OCI-LY1 (cell line): ENCODE results near the gene ZBTB17.
A peak's percentile ranks its signal among the peaks of the same experiment; 100 is the strongest.

Experiments
- H2AFZ ChIP-seq: fragments of 200-600 bp; sonication (generic), shearing (Covaris generic); 2 replicates; pipeline ENCODE4 v1.6.0; 2014; ENCODE audit warnings: antibody characterized with exemption, mild to moderate bottlenecking, low read length
- H3F3A ChIP-seq: fragments of 200-600 bp; sonication (generic), shearing (Covaris generic); 2 replicates; pipeline ENCODE4 v1.6.0; 2014; ENCODE audit warnings: mild to moderate bottlenecking, antibody characterized with exemption, low read length, moderate library complexity; ENCODE audit not compliant: insufficient read depth
- H3K27ac ChIP-seq: fragments of 200-600 bp; sonication (generic); 2 replicates; pipeline ENCODE4 v1.5.1; 2014; ENCODE audit warnings: low read length, mixed run types, mild to moderate bottlenecking, low read depth; ENCODE audit not compliant: poor library complexity, severe bottlenecking
- H3K27me3 ChIP-seq: fragments of 200-600 bp; sonication (generic); 2 replicates; pipeline ENCODE4 v1.6.0; 2014; ENCODE audit warnings: antibody characterized with exemption, mild to moderate bottlenecking, low read length, moderate library complexity; ENCODE audit not compliant: insufficient read depth
- H3K36me3 ChIP-seq: fragments of 200-600 bp; sonication (generic); 2 replicates; pipeline ENCODE4 v1.6.1; 2014; ENCODE audit warnings: mild to moderate bottlenecking, antibody characterized with exemption, low read length, moderate library complexity, mixed read lengths; ENCODE audit not compliant: insufficient read depth
- H3K4me1 ChIP-seq: fragments of 200-600 bp; sonication (generic); 2 replicates; pipeline ENCODE4 v1.5.1; 2014; ENCODE audit warnings: mild to moderate bottlenecking, low read length, moderate library complexity; ENCODE audit not compliant: insufficient read depth, severe bottlenecking
- H3K4me2 ChIP-seq: fragments of 200-600 bp; sonication (generic), shearing (Covaris generic); 2 replicates; pipeline ENCODE4 v1.6.1; 2014; ENCODE audit warnings: low read length
- H3K4me3 ChIP-seq: fragments of 200-600 bp; sonication (generic); 2 replicates; pipeline ENCODE4 v1.5.1; 2014; ENCODE audit warnings: low read length, low read depth, mild to moderate bottlenecking, mixed read lengths; ENCODE audit not compliant: poor library complexity, severe bottlenecking
- H3K79me2 ChIP-seq: fragments of 200-600 bp; shearing (Covaris generic); 2 replicates; pipeline ENCODE4 v1.6.1; 2016; ENCODE audit warnings: mixed run types, low read length, mixed read lengths; ENCODE audit not compliant: insufficient read depth
- H3K9ac ChIP-seq: fragments of 200-600 bp; sonication (generic), shearing (Covaris generic); 2 replicates; pipeline ENCODE4 v1.6.1; 2014; ENCODE audit warnings: mild to moderate bottlenecking, low read length, mixed read lengths
- H3K9me2 ChIP-seq: fragments of 200-600 bp; sonication (generic), shearing (Covaris generic); 2 replicates; pipeline ENCODE4 v1.6.1; 2014; ENCODE audit warnings: low read depth, mild to moderate bottlenecking, low read length, mixed read lengths
- H3K9me3 ChIP-seq: fragments of 200-600 bp; shearing (Covaris generic); 2 replicates; pipeline ENCODE4 v1.6.1; 2014; ENCODE audit warnings: low read length, mixed read lengths
- H4K20me1 ChIP-seq: fragments of 200-600 bp; sonication (generic), shearing (Covaris generic); 2 replicates; pipeline ENCODE4 v1.6.0; 2016; ENCODE audit warnings: mild to moderate bottlenecking, low read length; ENCODE audit not compliant: insufficient read depth
- EZH2 ChIP-seq: fragments of 200-600 bp; sonication (generic), shearing (Covaris generic); IDR thresholded peaks from 2 replicates; pipeline ENCODE4 v1.8.0; 2017; ENCODE audit warnings: borderline replicate concordance, mixed run types, mild to moderate bottlenecking, antibody characterized with exemption, low read length, moderate library complexity, mixed read lengths
- TF ChIP-seq, protein P1 (sequence below): fragments of 200-600 bp; sonication (generic), shearing (Covaris generic); IDR thresholded peaks from 2 replicates; pipeline ENCODE4 v1.5.1; 2017; ENCODE audit warnings: mild to moderate bottlenecking, antibody characterized with exemption, low read length, moderate library complexity, mixed read lengths

Gene ZBTB17

GRCh38 chr1:15947382-15948090 lies 28.4 kb downstream of the ZBTB17 start:
- H4K20me1 ChIP-seq: no peaks in the 10 kb centered on the region
- H3K36me3 ChIP-seq: peaks cover 64% of the 10 kb centered on the region
- no peak overlapping the region for H2AFZ ChIP-seq
- H3K4me3 ChIP-seq: no peak overlapping the region
- no peaks in the 10 kb centered on the region for H3K79me2 ChIP-seq
- no peak overlapping the region; the same call in 1 of the 2 replicates for H3K9ac ChIP-seq
- H3K9me2 ChIP-seq: no peaks in the 10 kb centered on the region
- H3K4me1 ChIP-seq: peaks cover 44% of the 10 kb centered on the region
- H3K4me2 ChIP-seq: no peak overlapping the region; the same call in 1 of the 2 replicates
- no peaks in the 10 kb centered on the region for H3K27me3 ChIP-seq
- no peaks in the 10 kb centered on the region for H3K9me3 ChIP-seq
- H3K27ac ChIP-seq: peak overlapping the region; percentile 90
- TF ChIP-seq, protein P1, sequence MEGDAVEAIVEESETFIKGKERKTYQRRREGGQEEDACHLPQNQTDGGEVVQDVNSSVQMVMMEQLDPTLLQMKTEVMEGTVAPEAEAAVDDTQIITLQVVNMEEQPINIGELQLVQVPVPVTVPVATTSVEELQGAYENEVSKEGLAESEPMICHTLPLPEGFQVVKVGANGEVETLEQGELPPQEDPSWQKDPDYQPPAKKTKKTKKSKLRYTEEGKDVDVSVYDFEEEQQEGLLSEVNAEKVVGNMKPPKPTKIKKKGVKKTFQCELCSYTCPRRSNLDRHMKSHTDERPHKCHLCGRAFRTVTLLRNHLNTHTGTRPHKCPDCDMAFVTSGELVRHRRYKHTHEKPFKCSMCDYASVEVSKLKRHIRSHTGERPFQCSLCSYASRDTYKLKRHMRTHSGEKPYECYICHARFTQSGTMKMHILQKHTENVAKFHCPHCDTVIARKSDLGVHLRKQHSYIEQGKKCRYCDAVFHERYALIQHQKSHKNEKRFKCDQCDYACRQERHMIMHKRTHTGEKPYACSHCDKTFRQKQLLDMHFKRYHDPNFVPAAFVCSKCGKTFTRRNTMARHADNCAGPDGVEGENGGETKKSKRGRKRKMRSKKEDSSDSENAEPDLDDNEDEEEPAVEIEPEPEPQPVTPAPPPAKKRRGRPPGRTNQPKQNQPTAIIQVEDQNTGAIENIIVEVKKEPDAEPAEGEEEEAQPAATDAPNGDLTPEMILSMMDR: no peak
- no peak for TF ChIP-seq EZH2
- no peaks in the 10 kb centered on the region for H3F3A ChIP-seq

DNA sequence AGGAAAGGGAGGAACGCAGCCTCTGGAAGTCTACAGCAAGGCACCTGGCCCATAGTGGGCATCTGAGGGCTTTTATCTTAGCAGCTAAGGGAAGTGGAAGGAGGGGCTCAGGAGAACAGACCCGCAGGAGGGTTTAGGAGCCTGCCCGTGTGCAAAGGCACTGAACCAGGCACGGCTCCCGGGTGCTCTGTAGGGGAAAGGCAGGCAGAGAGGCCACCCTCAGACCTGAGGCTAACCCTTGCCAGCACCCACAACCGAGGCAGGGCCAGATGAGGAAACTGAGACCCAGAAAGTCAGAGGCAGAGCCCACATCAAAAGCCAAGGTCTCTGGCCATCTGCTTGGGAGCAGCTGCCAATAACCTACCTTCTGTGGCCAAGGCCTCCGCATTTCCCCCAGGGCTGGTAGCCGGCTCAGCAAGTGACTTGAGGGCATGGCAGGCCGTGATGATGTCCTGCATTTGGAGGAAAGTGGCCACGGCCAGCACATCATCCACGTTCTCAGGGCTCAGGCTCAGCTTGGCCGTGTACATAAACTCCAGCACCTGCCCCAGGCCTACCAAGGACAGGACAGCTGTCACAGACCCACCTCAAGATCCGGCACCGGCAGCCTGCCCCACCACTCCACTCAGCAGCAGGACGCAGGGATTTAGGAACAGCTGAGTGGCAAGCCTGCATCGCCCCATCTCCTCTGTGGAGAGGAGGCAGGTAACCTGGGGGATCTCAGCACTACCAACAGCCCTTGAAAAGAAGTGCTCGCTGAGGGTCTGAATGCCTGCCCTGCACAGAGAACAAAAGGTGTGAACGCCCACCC lies 29.1 kb downstream of the ZBTB17 start:
- Histone ChIP-seq H3K36me3 (peaks cover 72% of the 10 kb centered on the region), H3K27me3 (no peaks in the 10 kb centered on the region), H3F3A (no peaks in the 10 kb centered on the region), H3K79me2 (no peaks in the 10 kb centered on the region), H4K20me1 (no peaks in the 10 kb centered on the region), H3K9me2 (no peaks in the 10 kb centered on the region), H3K9ac (no peak overlapping the region), H2AFZ (no peak overlapping the region), H3K9me3 (no peaks in the 10 kb centered on the region), H3K4me3 (no peak overlapping the region), H3K27ac (no peak overlapping the region), H3K4me2 (no peak overlapping the region), H3K4me1 (peaks cover 43% of the 10 kb centered on the region)
- TF ChIP-seq, protein P1: no peak
- no peak for TF ChIP-seq EZH2

DNA sequence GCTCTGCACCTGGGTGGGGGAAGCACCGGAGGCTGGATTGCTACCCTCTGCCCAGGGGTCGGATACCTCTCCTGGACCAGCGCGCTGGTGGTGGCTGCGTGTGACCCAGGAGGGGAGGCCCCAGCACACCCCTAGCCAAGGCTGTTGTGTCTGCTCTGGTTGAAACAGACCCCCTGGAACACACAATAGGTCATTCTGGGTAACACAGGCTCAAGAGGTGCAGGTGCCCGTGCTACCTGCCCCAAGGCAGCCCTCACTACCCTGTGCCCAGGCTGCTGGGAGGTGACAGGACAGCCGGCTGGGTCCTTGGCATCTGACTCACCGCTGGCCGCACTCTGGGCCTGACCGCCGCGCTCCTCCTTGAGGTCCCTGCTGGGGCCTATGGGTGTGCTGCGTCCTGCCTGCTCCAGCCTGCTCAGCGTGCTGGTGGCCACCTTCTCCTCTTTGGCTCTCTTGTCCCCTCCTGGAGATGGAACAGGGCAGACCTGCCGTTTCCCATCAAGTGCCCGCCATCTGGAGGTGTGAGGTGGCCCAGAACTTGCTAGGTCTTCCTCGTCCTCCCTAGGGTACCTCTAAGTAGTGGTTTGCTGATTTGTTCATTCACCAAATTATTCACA lies 30.0 kb downstream of the ZBTB17 start:
- TF ChIP-seq, protein P1: no peak
- TF ChIP-seq EZH2: no peak
- Histone ChIP-seq H3K9ac (no peak overlapping the region), H2AFZ (no peak overlapping the region), H3K4me1 (peaks cover 35% of the 10 kb centered on the region), H3K27me3 (no peaks in the 10 kb centered on the region), H3K27ac (no peak overlapping the region), H3F3A (no peaks in the 10 kb centered on the region), H3K9me3 (no peaks in the 10 kb centered on the region), H3K4me3 (no peak overlapping the region), H3K9me2 (no peaks in the 10 kb centered on the region), H4K20me1 (no peaks in the 10 kb centered on the region), H3K36me3 (peaks cover 80% of the 10 kb centered on the region), H3K79me2 (no peaks in the 10 kb centered on the region), H3K4me2 (no peak overlapping the region)
